Type B pancreatic cell (in vitro differentiated cells): ENCODE data around the gene RAD50. TPM values are rescaled to one million over a fixed set of nuclear protein-coding genes. Genes with fewer than 3 reads are reported as not detected.

Source experiments
- DNase-seq: peaks from one replicate; pipeline ENCODE4 v3.0.0; 2021; ENCODE audit warnings: mixed read lengths; ENCODE audit not compliant: unreplicated experiment; ENCODE audit errors: extremely low spot score
- H3K27ac Mint-ChIP-seq: 2 replicates; pipeline ENCODE4 v1.8.0; 2021; ENCODE audit warnings: mild to moderate bottlenecking, mixed read lengths
- H3K27me3 Mint-ChIP-seq: 2 replicates; pipeline ENCODE4 v1.8.0; 2021; ENCODE audit warnings: mixed read lengths
- H3K36me3 Mint-ChIP-seq: 2 replicates; pipeline ENCODE4 v1.8.0; 2021; ENCODE audit warnings: mixed read lengths
- H3K4me1 Mint-ChIP-seq: one replicate; pipeline ENCODE4 v1.8.0; 2021; ENCODE audit warnings: mixed read lengths; ENCODE audit not compliant: unreplicated experiment
- H3K4me3 Mint-ChIP-seq: 2 replicates; pipeline ENCODE4 v1.8.0; 2021; ENCODE audit warnings: mild to moderate bottlenecking, mixed read lengths
- H3K9me3 Mint-ChIP-seq: 2 replicates; pipeline ENCODE4 v1.8.0; 2021; ENCODE audit warnings: mixed read lengths
- total RNA-seq: library from RNA; stranded (reverse); gene quantifications from 2 replicates; pipeline ENCODE4 v1.2.1, GENCODE V29; 2021; ENCODE audit warnings: low replicate concordance
- TF ChIP-seq, protein P1 (sequence below): fragments of 200-600 bp; sonication (generic); conservative IDR thresholded peaks from 2 replicates; pipeline ENCODE4 v1.5.0; 2021; ENCODE audit warnings: antibody characterized with exemption, mild to moderate bottlenecking

RAD50 gene
- total RNA-seq, 1 donor from 2014 or later: 41.3 TPM

GRCh38 chr5:132644177-132644576 lies 87.4 kb downstream of the RAD50 start:
- no peaks in the 10 kb centered on the region for H3K4me1 Mint-ChIP-seq
- H3K27ac Mint-ChIP-seq: no peak overlapping the region

GRCh38 chr5:132646583-132647266 lies 89.9 kb downstream of the RAD50 start:
- Mint-ChIP-seq H3K9me3 (peaks cover 9% of the 10 kb centered on the region), H3K27me3 (no peaks in the 10 kb centered on the region), H3K36me3 (peaks cover 18% of the 10 kb centered on the region), H3K4me3 (no peak overlapping the region), H3K4me1 (no peaks in the 10 kb centered on the region), H3K27ac (no peak overlapping the region)
- DNase-seq: no peak
- TF ChIP-seq, protein P1, sequence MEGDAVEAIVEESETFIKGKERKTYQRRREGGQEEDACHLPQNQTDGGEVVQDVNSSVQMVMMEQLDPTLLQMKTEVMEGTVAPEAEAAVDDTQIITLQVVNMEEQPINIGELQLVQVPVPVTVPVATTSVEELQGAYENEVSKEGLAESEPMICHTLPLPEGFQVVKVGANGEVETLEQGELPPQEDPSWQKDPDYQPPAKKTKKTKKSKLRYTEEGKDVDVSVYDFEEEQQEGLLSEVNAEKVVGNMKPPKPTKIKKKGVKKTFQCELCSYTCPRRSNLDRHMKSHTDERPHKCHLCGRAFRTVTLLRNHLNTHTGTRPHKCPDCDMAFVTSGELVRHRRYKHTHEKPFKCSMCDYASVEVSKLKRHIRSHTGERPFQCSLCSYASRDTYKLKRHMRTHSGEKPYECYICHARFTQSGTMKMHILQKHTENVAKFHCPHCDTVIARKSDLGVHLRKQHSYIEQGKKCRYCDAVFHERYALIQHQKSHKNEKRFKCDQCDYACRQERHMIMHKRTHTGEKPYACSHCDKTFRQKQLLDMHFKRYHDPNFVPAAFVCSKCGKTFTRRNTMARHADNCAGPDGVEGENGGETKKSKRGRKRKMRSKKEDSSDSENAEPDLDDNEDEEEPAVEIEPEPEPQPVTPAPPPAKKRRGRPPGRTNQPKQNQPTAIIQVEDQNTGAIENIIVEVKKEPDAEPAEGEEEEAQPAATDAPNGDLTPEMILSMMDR: no peak

More at GRCh38 chr5:132644177-132644576, 87.4 kb downstream of the RAD50 start:
- Mint-ChIP-seq H3K36me3 (peaks cover 27% of the 10 kb centered on the region), H3K4me3 (no peak overlapping the region), H3K9me3 (peaks cover 9% of the 10 kb centered on the region), H3K27me3 (no peaks in the 10 kb centered on the region)
- DNase-seq: no peak
- TF ChIP-seq, protein P1: no peak

- Mint-ChIP-seq H3K36me3 (peaks cover 14% of the 10 kb centered on the region), H3K4me1 (no peaks in the 10 kb centered on the region), H3K27me3 (peaks cover 5% of the 10 kb centered on the region), H3K9me3 (peaks cover 9% of the 10 kb centered on the region), H3K27ac (no peak overlapping the region), H3K4me3 (no peak overlapping the region)
- DNase-seq: no peak
- TF ChIP-seq, protein P1: no peak
Observed at GRCh38 chr5:132647473-132647872, 90.7 kb downstream of the RAD50 start.

- DNase-seq: no peak
Observed at GRCh38 chr5:132648355-132648754, 91.6 kb downstream of the RAD50 start.

GRCh38 chr5:132651838-132652469 lies 95.2 kb downstream of the RAD50 start:
- H3K4me3 Mint-ChIP-seq: no peak overlapping the region
- TF ChIP-seq, protein P1: no peak
- H3K9me3 Mint-ChIP-seq: peaks cover 9% of the 10 kb centered on the region
- no peaks in the 10 kb centered on the region for H3K4me1 Mint-ChIP-seq
- peaks cover 36% of the 10 kb centered on the region for H3K27me3 Mint-ChIP-seq
- DNase-seq: no peak
- no peak overlapping the region for H3K27ac Mint-ChIP-seq
- no peaks in the 10 kb centered on the region for H3K36me3 Mint-ChIP-seq

More at GRCh38 chr5:132648355-132648754, 91.6 kb downstream of the RAD50 start:
- Mint-ChIP-seq H3K27me3 (peaks cover 6% of the 10 kb centered on the region), H3K9me3 (peaks cover 9% of the 10 kb centered on the region), H3K27ac (no peak overlapping the region), H3K36me3 (peaks cover 7% of the 10 kb centered on the region), H3K4me3 (no peak overlapping the region), H3K4me1 (no peaks in the 10 kb centered on the region)
- TF ChIP-seq, protein P1: no peak
